Subcutaneous adipose tissue (tissue), 4 donors: Measurements from ENCODE around the gene ELMO1. TPM values are rescaled to one million over a fixed set of nuclear protein-coding genes. Genes with fewer than 3 reads are reported as not detected.

Experiments
- CTCF ChIP-seq: fragments of 450-650 bp; IDR thresholded peaks from one replicate; pipeline ENCODE4 v1.5.1; 2016; ENCODE audit warnings: low read depth, mild to moderate bottlenecking, control low read depth, antibody characterized with exemption, moderate library complexity
- total RNA-seq, 4 donors: library from RNA; depleted of rRNA; stranded (reverse); fragments of >200 nt; gene quantifications; one replicate each; pipeline ENCODE4 v1.1.0, GENCODE V29; 2016

Gene ELMO1
- total RNA-seq, 4 donors from 2014 or later = 97.1 to 129 (median 126) TPM

DNA sequence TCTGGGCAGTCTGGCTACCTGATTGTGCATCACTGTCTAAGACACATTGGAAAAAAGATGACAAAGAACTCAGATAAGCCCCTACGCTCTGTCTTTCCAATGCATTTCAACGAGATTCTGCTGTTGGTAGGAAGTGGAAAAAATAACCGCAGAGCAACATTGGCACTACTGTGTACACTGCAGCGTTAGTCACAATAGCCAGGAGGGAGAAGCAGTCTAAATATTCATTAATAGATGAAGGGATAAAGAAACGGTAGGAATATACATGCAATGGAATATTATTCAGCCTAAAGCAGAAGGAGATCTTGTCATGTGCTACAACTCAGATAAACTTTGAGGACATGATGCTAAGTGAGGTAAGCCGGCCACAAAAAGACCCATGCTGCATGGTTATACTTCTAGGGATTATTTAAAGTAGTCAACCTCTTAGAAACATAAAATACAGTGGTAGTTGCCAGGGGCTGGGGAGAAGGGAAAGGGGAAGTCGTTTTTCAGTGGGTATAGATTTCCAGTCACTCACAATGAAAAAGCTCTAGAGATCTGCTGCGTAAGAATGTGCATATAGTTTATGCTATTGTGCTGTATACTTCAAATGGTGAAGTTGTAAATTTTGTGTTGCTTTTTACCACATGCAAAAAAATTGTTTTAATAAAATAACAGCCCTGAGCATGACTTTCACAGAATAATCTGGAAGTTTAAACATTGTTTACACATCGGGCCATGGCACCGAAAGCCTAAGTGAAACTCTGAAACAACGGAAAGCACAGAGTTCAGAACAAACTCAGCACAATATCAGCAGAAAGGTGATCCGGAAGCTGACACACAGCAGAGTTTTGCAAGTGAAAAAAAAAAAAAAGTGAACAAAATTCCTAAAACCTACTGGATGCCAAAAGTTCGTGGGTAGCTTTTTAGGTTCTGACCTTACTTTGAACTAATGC, 40.1 kb downstream of the ELMO1 start:
- TF ChIP-seq CTCF = no peak

DNA sequence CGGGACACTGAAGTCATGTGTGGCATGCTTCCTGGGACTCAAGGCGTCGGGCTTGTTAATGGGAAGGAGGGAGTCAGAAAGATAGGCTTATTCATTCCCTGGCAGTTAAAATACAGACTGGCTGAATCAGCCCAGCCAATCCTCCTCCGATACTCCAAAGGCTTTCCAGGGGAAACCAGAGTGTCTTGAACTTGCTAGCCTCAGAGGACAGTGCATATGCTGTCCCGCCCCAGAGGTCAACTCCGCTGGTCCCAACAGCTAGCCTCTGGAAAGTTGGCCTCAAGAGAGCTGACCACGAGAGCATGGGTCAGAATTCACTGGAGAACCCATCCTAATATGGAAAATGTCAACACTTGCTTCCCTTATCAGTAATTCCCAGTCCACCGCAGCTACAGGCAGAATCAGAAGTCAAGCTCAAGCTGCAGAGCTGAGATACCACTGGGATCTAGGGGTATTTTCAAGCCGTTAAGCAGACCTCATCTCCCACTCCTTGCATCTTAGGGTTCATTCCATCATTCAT, 43.0 kb downstream of the ELMO1 start:
- TF ChIP-seq CTCF = no peak

GRCh38 chr7:37405128-37405527, 43.5 kb downstream of the ELMO1 start:
- TF ChIP-seq CTCF = no peak

- TF ChIP-seq CTCF = no peak
Observed at GRCh38 chr7:37399876-37400421, 48.7 kb downstream of the ELMO1 start.

DNA sequence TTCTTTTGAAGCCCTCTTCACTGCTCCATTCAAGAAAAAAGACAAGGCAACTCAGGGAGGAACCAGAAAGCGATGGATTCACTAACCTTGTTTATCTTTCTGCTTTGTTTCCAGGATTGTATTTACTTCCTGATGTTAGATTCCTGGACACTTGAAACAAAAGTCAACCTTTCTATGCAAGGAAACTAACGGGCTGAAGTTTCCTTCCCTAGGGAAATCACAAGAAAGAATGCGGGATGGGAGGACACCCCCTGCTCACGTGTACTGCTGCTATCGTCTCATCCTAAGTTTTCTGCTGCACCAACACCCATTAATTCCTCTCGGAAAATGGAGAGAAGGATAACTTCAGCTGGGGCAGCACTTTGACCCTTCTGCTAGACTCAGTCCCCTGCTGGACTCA, 50.3 kb downstream of the ELMO1 start:
- no peak for TF ChIP-seq CTCF

DNA sequence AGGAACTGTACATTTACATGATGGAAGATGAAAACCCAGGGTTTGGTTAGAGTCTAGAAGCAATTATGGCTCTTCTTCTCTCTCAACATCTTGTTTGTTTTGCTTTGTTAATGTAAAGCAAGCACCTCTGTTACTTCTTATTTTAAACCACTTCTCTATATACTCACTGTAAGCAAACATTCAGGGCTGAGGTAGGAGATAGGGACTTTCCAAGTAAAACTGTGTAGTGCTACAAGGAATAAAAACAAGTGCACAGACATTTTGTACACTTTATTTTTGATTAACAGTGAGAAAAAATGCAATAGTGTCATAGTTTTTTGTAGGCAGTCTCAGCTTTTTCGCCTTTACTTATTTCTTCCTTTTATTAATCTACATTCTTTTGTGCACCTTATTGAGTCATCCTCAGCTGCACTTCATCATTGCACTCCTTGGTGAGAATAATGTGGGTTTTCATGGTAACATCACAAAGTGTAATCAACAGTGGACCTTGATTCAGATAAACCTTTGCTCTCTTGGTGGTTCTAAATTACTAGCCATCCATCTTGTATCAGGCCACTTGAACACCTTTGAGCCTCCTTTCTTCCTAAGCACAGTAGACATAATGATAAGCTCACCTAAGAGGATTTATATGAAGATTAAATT, 52.9 kb downstream of the ELMO1 start:
- TF ChIP-seq CTCF = no peak

DNA sequence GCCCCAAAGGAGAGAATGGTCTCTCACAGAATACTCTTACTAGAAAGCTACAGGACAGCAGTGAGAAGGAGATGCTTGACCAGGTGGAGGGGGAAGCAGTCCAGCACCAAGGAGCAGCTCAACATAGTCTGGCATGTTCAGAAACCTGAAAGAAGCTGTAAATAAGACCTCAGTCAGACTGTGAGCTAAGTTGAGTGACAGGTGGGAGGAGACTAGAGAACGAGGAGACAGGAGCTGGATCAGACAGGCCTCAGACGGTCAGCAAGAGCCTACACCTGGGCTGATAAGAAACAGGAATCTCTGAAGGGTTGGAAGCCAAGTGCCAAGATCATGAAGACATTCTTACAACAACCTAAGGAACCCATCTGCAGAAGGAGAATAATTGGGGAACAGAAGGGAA, 54.5 kb downstream of the ELMO1 start:
- TF ChIP-seq CTCF = no peak
